Measurements from ENCODE around the gene OR8I2. TPM values are rescaled to one million over a fixed set of nuclear protein-coding genes. Genes with fewer than 3 reads are reported as not detected.
"Not testable (repeated sequence)": the region's sequence is repeated elsewhere in the genome, so short reads cannot be mapped to it uniquely, and the experiment has no call there.

The OR8I2 gene
- not detected for total RNA-seq

- no peak within 1 kb of the TSS for H3K27ac Mint-ChIP-seq
- DNase-seq: no peak
- H3K36me3 Mint-ChIP-seq: no peaks in the 10 kb centered on the region
- H3K4me3 Mint-ChIP-seq: no peak within 1 kb of the TSS
- H3K4me1 Mint-ChIP-seq: no peaks in the 10 kb centered on the region
- no peaks in the 10 kb centered on the region for H3K27me3 Mint-ChIP-seq
- peaks cover 1% of the 10 kb centered on the region for H3K9me3 Mint-ChIP-seq
Observed at GRCh38 chr11:56093008-56093407, at the start of gene OR8I2. TSS of gene OR8I2 (plus strand) at chr11:56093308. CDS start at chr11:56093308, 0 bp downstream.

GRCh38 chr11:56045538-56045937 lies 47.6 kb upstream of the OR8I2 start:
- Mint-ChIP-seq H3K4me1 (no peaks in the 10 kb centered on the region), H3K27ac (no peak overlapping the region), H3K27me3 (no peaks in the 10 kb centered on the region), H3K4me3 (no peak overlapping the region), H3K9me3 (peaks cover 7% of the 10 kb centered on the region), H3K36me3 (no peaks in the 10 kb centered on the region)
- no peak for DNase-seq

- Mint-ChIP-seq H3K9me3 (peaks cover 3% of the 10 kb centered on the region), H3K27me3 (no peaks in the 10 kb centered on the region), H3K4me3 (no peak overlapping the region), H3K36me3 (no peaks in the 10 kb centered on the region), H3K4me1 (no peaks in the 10 kb centered on the region), H3K27ac (no peak overlapping the region)
- no peak for DNase-seq
Observed at GRCh38 chr11:56048480-56048879, 44.6 kb upstream of the OR8I2 start.

- no peaks in the 10 kb centered on the region for H3K27me3 Mint-ChIP-seq
- H3K36me3 Mint-ChIP-seq: no peaks in the 10 kb centered on the region
- no peak overlapping the region for H3K27ac Mint-ChIP-seq
- no peaks in the 10 kb centered on the region for H3K4me1 Mint-ChIP-seq
- peaks cover 4% of the 10 kb centered on the region for H3K9me3 Mint-ChIP-seq
- no peak overlapping the region for H3K4me3 Mint-ChIP-seq
- DNase-seq: no peak
Observed at GRCh38 chr11:56049487-56049886, 43.6 kb upstream of the OR8I2 start.

- H3K27ac Mint-ChIP-seq, H3K4me3 Mint-ChIP-seq, H3K36me3 Mint-ChIP-seq, H3K27me3 Mint-ChIP-seq, H3K4me1 Mint-ChIP-seq, DNase-seq: not testable (repeated sequence)
- peaks cover 13% of the 10 kb centered on the region for H3K9me3 Mint-ChIP-seq
Observed at GRCh38 chr11:56056366-56056765, 36.7 kb upstream of the OR8I2 start.

- H3K36me3 Mint-ChIP-seq, H3K4me3 Mint-ChIP-seq: not testable (repeated sequence)
- H3K9me3 Mint-ChIP-seq: peaks cover 11% of the 10 kb centered on the region
Observed at GRCh38 chr11:56057661-56058237, 35.4 kb upstream of the OR8I2 start.

GRCh38 chr11:56058260-56058780 lies 34.8 kb upstream of the OR8I2 start:
- not testable (repeated sequence) for H3K27ac Mint-ChIP-seq, H3K4me3 Mint-ChIP-seq, H3K36me3 Mint-ChIP-seq, H3K4me1 Mint-ChIP-seq, DNase-seq, H3K27me3 Mint-ChIP-seq
- peaks cover 11% of the 10 kb centered on the region for H3K9me3 Mint-ChIP-seq

More at GRCh38 chr11:56057661-56058237, 35.4 kb upstream of the OR8I2 start:
- H3K4me1 Mint-ChIP-seq, H3K27ac Mint-ChIP-seq, H3K27me3 Mint-ChIP-seq, DNase-seq: not testable (repeated sequence)

- no peak overlapping the region for H3K4me3 Mint-ChIP-seq
- peaks cover 2% of the 10 kb centered on the region for H3K9me3 Mint-ChIP-seq
- no peaks in the 10 kb centered on the region for H3K36me3 Mint-ChIP-seq
Observed at GRCh38 chr11:56066980-56067379, 26.1 kb upstream of the OR8I2 start.

GRCh38 chr11:56089697-56090096 lies 3.4 kb upstream of the OR8I2 start:
- H3K4me1 Mint-ChIP-seq: no peaks in the 10 kb centered on the region
- no peaks in the 10 kb centered on the region for H3K36me3 Mint-ChIP-seq
- H3K9me3 Mint-ChIP-seq: peaks cover 1% of the 10 kb centered on the region
- H3K27ac Mint-ChIP-seq: no peak overlapping the region
- no peak for DNase-seq
- H3K27me3 Mint-ChIP-seq: no peaks in the 10 kb centered on the region
- H3K4me3 Mint-ChIP-seq: no peak overlapping the region

More at GRCh38 chr11:56066980-56067379, 26.1 kb upstream of the OR8I2 start:
- Mint-ChIP-seq H3K27me3 (no peaks in the 10 kb centered on the region), H3K27ac (no peak overlapping the region), H3K4me1 (no peaks in the 10 kb centered on the region)
- no peak for DNase-seq

GRCh38 chr11:56103210-56103737 lies 10.2 kb downstream of the OR8I2 start, which contains the start of gene OR8H2:
TSS of gene OR8H2 (plus strand) at chr11:56103687. CDS start at chr11:56105043, 1,356 bp downstream.
- Mint-ChIP-seq H3K4me3 (no peak within 1 kb of the TSS), H3K36me3 (no peaks in the 10 kb centered on the region), H3K9me3 (peaks cover 10% of the 10 kb centered on the region), H3K4me1 (no peaks in the 10 kb centered on the region), H3K27ac (no peak within 1 kb of the TSS), H3K27me3 (no peaks in the 10 kb centered on the region)
- no peak for DNase-seq

- Mint-ChIP-seq H3K4me3 (no peak within 1 kb of the TSS), H3K27ac (no peak within 1 kb of the TSS), H3K4me1 (no peaks in the 10 kb centered on the region), H3K36me3 (no peaks in the 10 kb centered on the region), H3K9me3 (peaks cover 13% of the 10 kb centered on the region), H3K27me3 (no peaks in the 10 kb centered on the region)
- no peak for DNase-seq
Observed at GRCh38 chr11:56122073-56122472, 29.0 kb downstream of the OR8I2 start, which contains the start of gene OR8H3. TSS of gene OR8H3 (plus strand) at chr11:56122373. CDS start at chr11:56122373, 0 bp downstream.

GRCh38 chr11:56140151-56140661 lies 47.1 kb downstream of the OR8I2 start, which contains the start of gene OR8J3:
TSS of gene OR8J3 (minus strand) at chr11:56140201. CDS start at chr11:56137718, 2,483 bp downstream.
- Mint-ChIP-seq H3K4me1 (no peaks in the 10 kb centered on the region), H3K9me3 (peaks cover 9% of the 10 kb centered on the region), H3K27ac (no peak within 1 kb of the TSS), H3K36me3 (no peaks in the 10 kb centered on the region), H3K4me3 (no peak within 1 kb of the TSS), H3K27me3 (no peaks in the 10 kb centered on the region)
- no peak for DNase-seq

GRCh38 chr11:56143681-56144080 lies 50.6 kb downstream of the OR8I2 start:
- H3K27me3 Mint-ChIP-seq, DNase-seq, H3K36me3 Mint-ChIP-seq, H3K27ac Mint-ChIP-seq, H3K4me3 Mint-ChIP-seq, H3K9me3 Mint-ChIP-seq, H3K4me1 Mint-ChIP-seq: not testable (repeated sequence)
